DOHH2 (cell line): ENCODE measurements around the gene UNC5C.

ENCODE experiments used
- H3F3A ChIP-seq: fragments of 200-600 bp; sonication (generic), shearing (Covaris generic); 2 replicates; pipeline ENCODE4 v1.6.0; 2016; ENCODE audit warnings: antibody characterized with exemption, mild to moderate bottlenecking; ENCODE audit not compliant: control insufficient read depth, insufficient read depth
- H3K27ac ChIP-seq: fragments of 200-600 bp; sonication (generic); 2 replicates; pipeline ENCODE4 v1.5.1; 2014; ENCODE audit warnings: low read depth, mild to moderate bottlenecking, low read length, moderate library complexity
- H3K27me3 ChIP-seq: fragments of 200-600 bp; sonication (generic); 2 replicates; pipeline ENCODE4 v1.6.1; 2014; ENCODE audit warnings: mild to moderate bottlenecking, low read length, mixed read lengths; ENCODE audit not compliant: control insufficient read depth
- H3K36me3 ChIP-seq: fragments of 200-600 bp; sonication (generic); 2 replicates; pipeline ENCODE4 v1.6.1; 2014; ENCODE audit warnings: mild to moderate bottlenecking, low read length, moderate library complexity, mixed read lengths; ENCODE audit not compliant: control insufficient read depth
- H3K4me1 ChIP-seq: fragments of 200-600 bp; sonication (generic); 2 replicates; pipeline ENCODE4 v1.6.1; 2014; ENCODE audit warnings: mild to moderate bottlenecking, low read length, mixed read lengths; ENCODE audit not compliant: control insufficient read depth
- H3K4me2 ChIP-seq: fragments of 200-600 bp; sonication (generic); 2 replicates; pipeline ENCODE4 v1.6.0; 2014; ENCODE audit warnings: mild to moderate bottlenecking, low read length, moderate library complexity
- H3K4me3 ChIP-seq: fragments of 200-600 bp; sonication (generic); 2 replicates; pipeline ENCODE4 v1.5.1; 2014; ENCODE audit warnings: mild to moderate bottlenecking, low read length, mixed read lengths
- H3K79me2 ChIP-seq: fragments of 200-600 bp; sonication (generic); 2 replicates; pipeline ENCODE4 v1.6.1; 2014; ENCODE audit warnings: mild to moderate bottlenecking, low read length, mixed read lengths; ENCODE audit not compliant: control insufficient read depth
- H3K9me2 ChIP-seq: fragments of 200-600 bp; sonication (generic); replicated peaks from 2 replicates; pipeline ENCODE4 v1.6.1; 2014; ENCODE audit warnings: mild to moderate bottlenecking, low read length, mixed read lengths; ENCODE audit not compliant: control insufficient read depth
- H3K9me3 ChIP-seq: fragments of 200-600 bp; sonication (generic); 2 replicates; pipeline ENCODE4 v1.6.1; 2014; ENCODE audit warnings: antibody characterized with exemption, low read length, mixed read lengths; ENCODE audit not compliant: control insufficient read depth, insufficient read depth
- H4K20me1 ChIP-seq: fragments of 200-600 bp; sonication (generic); 2 replicates; pipeline ENCODE4 v1.6.0; 2014; ENCODE audit warnings: low read depth, mild to moderate bottlenecking, antibody characterized with exemption, low read length, moderate library complexity; ENCODE audit not compliant: control insufficient read depth, insufficient read depth
- EZH2phosphoT487 ChIP-seq: fragments of 200-600 bp; sonication (generic); IDR thresholded peaks from 2 replicates; pipeline ENCODE4 v1.6.1; 2017; ENCODE audit warnings: borderline replicate concordance, mild to moderate bottlenecking, antibody characterized with exemption, low read length, moderate library complexity, mixed read lengths
- TF ChIP-seq, protein P1 (sequence below): fragments of 200-600 bp; sonication (generic); IDR thresholded peaks from one replicate; pipeline ENCODE4 v1.5.1; 2014; ENCODE audit warnings: antibody characterized with exemption, mild to moderate bottlenecking, low read depth, low read length; ENCODE audit not compliant: poor library complexity, severe bottlenecking

UNC5C gene

DNA sequence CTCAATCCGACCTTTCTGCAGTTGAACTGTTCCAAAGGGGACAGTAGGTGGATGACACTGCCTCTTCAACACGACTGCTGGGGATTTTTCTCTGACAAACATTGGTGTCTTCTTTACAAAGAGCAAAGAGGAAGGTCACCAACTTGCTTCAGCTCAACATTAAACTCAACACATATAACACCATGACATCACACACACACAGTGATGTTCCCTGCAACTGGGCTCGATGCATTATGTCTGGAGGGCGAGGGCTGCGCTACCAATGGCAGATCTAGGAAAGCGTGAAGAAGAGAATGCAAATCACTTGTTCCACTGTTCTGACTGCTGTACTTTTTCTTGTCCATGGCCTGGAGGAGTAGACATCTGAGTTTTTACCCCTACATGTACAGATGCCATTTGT, 385.9 kb downstream of the UNC5C start:
- Histone ChIP-seq H3K36me3 (no peaks in the 10 kb centered on the region), H3K4me2 (no peak overlapping the region), H3F3A (no peaks in the 10 kb centered on the region), H3K4me1 (no peaks in the 10 kb centered on the region), H3K79me2 (no peaks in the 10 kb centered on the region), H3K9me3 (no peaks in the 10 kb centered on the region), H3K27ac (no peak overlapping the region), H3K4me3 (no peak overlapping the region), H3K9me2 (no peaks in the 10 kb centered on the region), H4K20me1 (no peaks in the 10 kb centered on the region), H3K27me3 (no peaks in the 10 kb centered on the region)
- TF ChIP-seq, protein P1, sequence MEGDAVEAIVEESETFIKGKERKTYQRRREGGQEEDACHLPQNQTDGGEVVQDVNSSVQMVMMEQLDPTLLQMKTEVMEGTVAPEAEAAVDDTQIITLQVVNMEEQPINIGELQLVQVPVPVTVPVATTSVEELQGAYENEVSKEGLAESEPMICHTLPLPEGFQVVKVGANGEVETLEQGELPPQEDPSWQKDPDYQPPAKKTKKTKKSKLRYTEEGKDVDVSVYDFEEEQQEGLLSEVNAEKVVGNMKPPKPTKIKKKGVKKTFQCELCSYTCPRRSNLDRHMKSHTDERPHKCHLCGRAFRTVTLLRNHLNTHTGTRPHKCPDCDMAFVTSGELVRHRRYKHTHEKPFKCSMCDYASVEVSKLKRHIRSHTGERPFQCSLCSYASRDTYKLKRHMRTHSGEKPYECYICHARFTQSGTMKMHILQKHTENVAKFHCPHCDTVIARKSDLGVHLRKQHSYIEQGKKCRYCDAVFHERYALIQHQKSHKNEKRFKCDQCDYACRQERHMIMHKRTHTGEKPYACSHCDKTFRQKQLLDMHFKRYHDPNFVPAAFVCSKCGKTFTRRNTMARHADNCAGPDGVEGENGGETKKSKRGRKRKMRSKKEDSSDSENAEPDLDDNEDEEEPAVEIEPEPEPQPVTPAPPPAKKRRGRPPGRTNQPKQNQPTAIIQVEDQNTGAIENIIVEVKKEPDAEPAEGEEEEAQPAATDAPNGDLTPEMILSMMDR: no peak
- TF ChIP-seq EZH2phosphoT487: no peak

GRCh38 chr4:95161781-95162469, 386.8 kb downstream of the UNC5C start:
- Histone ChIP-seq H3K9me2 (no peaks in the 10 kb centered on the region), H3F3A (no peaks in the 10 kb centered on the region), H3K4me1 (no peaks in the 10 kb centered on the region), H3K4me3 (no peak overlapping the region), H4K20me1 (no peaks in the 10 kb centered on the region), H3K27me3 (no peaks in the 10 kb centered on the region), H3K4me2 (no peak overlapping the region), H3K36me3 (no peaks in the 10 kb centered on the region), H3K27ac (no peak overlapping the region), H3K79me2 (no peaks in the 10 kb centered on the region), H3K9me3 (no peaks in the 10 kb centered on the region)
- no peak for TF ChIP-seq EZH2phosphoT487
- TF ChIP-seq, protein P1: no peak

DNA sequence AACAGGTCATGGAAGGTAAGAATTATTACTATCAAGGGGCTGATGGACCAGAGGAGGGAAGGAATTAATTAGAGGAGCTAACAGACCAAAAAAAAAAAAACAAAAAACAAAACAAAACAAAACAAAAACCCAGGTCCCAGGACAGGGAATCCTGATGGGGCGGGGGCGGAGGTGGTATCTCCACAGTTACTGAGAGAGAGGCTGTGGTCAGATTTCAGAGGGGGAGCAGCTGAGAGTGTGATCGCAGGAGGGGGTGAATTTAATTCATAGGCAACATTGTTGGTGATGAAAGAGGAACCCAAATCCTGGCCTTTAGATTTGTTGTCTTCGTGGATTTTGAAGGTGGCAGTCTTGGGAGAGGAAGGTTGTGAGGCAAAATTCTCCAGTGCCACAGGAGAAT, 389.4 kb downstream of the UNC5C start:
- H3K4me3 ChIP-seq: no peak overlapping the region
- no peaks in the 10 kb centered on the region for H3F3A ChIP-seq
- H3K27ac ChIP-seq: no peak overlapping the region
- H3K4me1 ChIP-seq: no peaks in the 10 kb centered on the region
- no peaks in the 10 kb centered on the region for H3K9me3 ChIP-seq
- H3K36me3 ChIP-seq: no peaks in the 10 kb centered on the region
- no peak overlapping the region for H3K4me2 ChIP-seq
- no peaks in the 10 kb centered on the region for H3K27me3 ChIP-seq
- no peaks in the 10 kb centered on the region for H4K20me1 ChIP-seq
- H3K79me2 ChIP-seq: no peaks in the 10 kb centered on the region
- TF ChIP-seq, protein P1: no peak
- TF ChIP-seq EZH2phosphoT487: no peak
- H3K9me2 ChIP-seq: no peaks in the 10 kb centered on the region
